ENCODE measurements around the gene REPIN1. TPM values are rescaled to one million over a fixed set of nuclear protein-coding genes. Genes with fewer than 3 reads are reported as not detected.
A peak's percentile ranks its signal among the peaks of the same experiment; 100 is the strongest.

Gene REPIN1
- total and polyA plus RNA-seq, 9 of the 15 experiments (the other 6 are each of a cell fraction or from before 2014, with no cell fraction given), result 8.1 to 283 (median 94.3) TPM

DNA sequence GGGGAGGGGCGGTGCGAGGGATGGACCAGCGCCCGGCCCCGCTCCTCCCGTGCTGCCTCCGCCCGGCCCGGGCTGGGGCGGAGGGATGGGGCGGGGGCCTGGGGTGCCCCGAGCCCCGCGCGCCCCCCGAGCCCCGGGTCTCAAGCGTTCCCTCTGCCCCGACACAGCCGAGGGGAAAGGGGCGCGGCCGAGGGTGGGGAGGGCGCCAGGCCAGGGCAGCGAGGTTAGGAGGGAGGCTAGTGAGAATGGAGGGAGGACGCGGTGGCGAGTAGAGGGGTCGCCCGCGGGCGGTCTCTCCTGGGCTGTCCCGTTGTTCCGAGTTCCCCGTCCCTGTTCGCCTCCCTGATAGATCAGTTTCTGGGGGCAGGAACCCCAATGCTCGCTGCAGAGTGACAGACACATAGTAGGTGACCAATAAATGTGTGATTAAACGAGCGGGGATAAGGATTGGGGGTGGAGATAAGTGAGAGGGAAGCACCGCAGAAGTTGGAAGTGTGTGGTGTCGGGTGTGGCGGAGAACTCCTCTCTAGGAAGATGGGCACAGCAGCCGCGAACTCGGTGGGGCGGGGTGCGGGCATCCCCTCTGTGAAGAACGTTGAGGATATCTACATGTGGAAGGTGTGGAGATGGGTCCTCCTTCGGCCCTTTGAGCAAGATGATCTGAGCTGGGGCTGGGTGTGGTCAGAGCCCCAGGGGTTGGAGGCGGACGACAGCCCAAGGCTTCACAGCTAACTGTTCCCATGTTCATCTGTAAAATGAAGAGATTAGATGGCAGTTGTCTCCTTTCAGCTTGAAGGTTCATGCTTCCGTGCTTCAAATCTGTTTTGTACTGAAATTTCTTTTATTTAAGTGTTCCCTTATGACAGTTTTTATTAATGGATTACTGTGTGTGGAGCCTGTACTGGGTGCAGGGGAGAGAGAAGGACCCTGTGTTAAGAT is 11.1 kb downstream of the REPIN1 start (continued):
- TF ChIP-seq, protein P1, sequence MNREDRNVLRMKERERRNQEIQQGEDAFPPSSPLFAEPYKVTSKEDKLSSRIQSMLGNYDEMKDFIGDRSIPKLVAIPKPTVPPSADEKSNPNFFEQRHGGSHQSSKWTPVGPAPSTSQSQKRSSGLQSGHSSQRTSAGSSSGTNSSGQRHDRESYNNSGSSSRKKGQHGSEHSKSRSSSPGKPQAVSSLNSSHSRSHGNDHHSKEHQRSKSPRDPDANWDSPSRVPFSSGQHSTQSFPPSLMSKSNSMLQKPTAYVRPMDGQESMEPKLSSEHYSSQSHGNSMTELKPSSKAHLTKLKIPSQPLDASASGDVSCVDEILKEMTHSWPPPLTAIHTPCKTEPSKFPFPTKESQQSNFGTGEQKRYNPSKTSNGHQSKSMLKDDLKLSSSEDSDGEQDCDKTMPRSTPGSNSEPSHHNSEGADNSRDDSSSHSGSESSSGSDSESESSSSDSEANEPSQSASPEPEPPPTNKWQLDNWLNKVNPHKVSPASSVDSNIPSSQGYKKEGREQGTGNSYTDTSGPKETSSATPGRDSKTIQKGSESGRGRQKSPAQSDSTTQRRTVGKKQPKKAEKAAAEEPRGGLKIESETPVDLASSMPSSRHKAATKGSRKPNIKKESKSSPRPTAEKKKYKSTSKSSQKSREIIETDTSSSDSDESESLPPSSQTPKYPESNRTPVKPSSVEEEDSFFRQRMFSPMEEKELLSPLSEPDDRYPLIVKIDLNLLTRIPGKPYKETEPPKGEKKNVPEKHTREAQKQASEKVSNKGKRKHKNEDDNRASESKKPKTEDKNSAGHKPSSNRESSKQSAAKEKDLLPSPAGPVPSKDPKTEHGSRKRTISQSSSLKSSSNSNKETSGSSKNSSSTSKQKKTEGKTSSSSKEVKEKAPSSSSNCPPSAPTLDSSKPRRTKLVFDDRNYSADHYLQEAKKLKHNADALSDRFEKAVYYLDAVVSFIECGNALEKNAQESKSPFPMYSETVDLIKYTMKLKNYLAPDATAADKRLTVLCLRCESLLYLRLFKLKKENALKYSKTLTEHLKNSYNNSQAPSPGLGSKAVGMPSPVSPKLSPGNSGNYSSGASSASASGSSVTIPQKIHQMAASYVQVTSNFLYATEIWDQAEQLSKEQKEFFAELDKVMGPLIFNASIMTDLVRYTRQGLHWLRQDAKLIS (CRISPR knock-in tag; IDR thresholded peaks at IDR 0.05), result no peak
- TF ChIP-seq ZNF57 (CRISPR knock-in tag; IDR thresholded peaks at IDR 0.05) (no peak), ARID1B (IDR thresholded peaks at IDR 0.05) (peak; percentile 40; the same call in 1 of the 2 replicates), ZNF699 (CRISPR knock-in tag; IDR thresholded peaks at IDR 0.05; ENCODE audit: insufficient replicate concordance) (no peak), RAD51 (IDR thresholded peaks at IDR 0.05; ENCODE audit: borderline replicate concordance, low read depth) (no peak), TFAM (CRISPR knock-in tag; conservative IDR thresholded peaks at IDR 0.05) (no peak), U2AF2 (optimal IDR thresholded peaks at IDR 0.05; ENCODE audit: low read depth, low read length) (no peak), FUS (optimal IDR thresholded peaks at IDR 0.05; ENCODE audit: low read depth, low read length) (peak; percentile 7), HIVEP1 (CRISPR knock-in tag; IDR thresholded peaks at IDR 0.05) (no peak), XRCC4 (IDR thresholded peaks at IDR 0.05; ENCODE audit: extremely low read depth, insufficient read depth, insufficient read length) (no peak), SAFB (IDR thresholded peaks at IDR 0.05; ENCODE audit: borderline replicate concordance, low read depth, low read length) (no peak), ETS2 (tag; IDR thresholded peaks at IDR 0.05; ENCODE audit: borderline replicate concordance, poor library complexity, severe bottlenecking) (no peak), SIN3B (IDR thresholded peaks at IDR 0.05; ENCODE audit: low read depth) (no peak), KLF6 (CRISPR knock-in tag; IDR thresholded peaks at IDR 0.05; ENCODE audit: borderline replicate concordance) (no peak), HMGN3 (IDR thresholded peaks at IDR 0.05; ENCODE audit: borderline replicate concordance, extremely low read depth, insufficient read length, low read depth, low read length) (no peak)
- TF ChIP-seq, protein P2, sequence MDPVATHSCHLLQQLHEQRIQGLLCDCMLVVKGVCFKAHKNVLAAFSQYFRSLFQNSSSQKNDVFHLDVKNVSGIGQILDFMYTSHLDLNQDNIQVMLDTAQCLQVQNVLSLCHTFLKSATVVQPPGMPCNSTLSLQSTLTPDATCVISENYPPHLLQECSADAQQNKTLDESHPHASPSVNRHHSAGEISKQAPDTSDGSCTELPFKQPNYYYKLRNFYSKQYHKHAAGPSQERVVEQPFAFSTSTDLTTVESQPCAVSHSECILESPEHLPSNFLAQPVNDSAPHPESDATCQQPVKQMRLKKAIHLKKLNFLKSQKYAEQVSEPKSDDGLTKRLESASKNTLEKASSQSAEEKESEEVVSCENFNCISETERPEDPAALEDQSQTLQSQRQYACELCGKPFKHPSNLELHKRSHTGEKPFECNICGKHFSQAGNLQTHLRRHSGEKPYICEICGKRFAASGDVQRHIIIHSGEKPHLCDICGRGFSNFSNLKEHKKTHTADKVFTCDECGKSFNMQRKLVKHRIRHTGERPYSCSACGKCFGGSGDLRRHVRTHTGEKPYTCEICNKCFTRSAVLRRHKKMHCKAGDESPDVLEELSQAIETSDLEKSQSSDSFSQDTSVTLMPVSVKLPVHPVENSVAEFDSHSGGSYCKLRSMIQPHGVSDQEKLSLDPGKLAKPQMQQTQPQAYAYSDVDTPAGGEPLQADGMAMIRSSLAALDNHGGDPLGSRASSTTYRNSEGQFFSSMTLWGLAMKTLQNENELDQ (CRISPR knock-in tag; IDR thresholded peaks at IDR 0.05; ENCODE audit: borderline replicate concordance), result no peak
- TF ChIP-seq, protein P3, sequence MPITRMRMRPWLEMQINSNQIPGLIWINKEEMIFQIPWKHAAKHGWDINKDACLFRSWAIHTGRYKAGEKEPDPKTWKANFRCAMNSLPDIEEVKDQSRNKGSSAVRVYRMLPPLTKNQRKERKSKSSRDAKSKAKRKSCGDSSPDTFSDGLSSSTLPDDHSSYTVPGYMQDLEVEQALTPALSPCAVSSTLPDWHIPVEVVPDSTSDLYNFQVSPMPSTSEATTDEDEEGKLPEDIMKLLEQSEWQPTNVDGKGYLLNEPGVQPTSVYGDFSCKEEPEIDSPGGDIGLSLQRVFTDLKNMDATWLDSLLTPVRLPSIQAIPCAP (CRISPR knock-in tag; IDR thresholded peaks at IDR 0.05; ENCODE audit: borderline replicate concordance), result no peak

Data from K562 (cell line).